LoVo (cell line): ENCODE results near the gene PPBP.

Experiments
- DNase-seq: peaks from one replicate; pipeline ENCODE4 v3.0.0-alpha.2; 2016; ENCODE audit warnings: low spot score

The PPBP gene

GRCh38 chr4:73948291-73948690, 39.7 kb downstream of the PPBP start:
- no peak for DNase-seq

GRCh38 chr4:73947239-73947985, 40.6 kb downstream of the PPBP start:
- DNase-seq = no peak

DNA sequence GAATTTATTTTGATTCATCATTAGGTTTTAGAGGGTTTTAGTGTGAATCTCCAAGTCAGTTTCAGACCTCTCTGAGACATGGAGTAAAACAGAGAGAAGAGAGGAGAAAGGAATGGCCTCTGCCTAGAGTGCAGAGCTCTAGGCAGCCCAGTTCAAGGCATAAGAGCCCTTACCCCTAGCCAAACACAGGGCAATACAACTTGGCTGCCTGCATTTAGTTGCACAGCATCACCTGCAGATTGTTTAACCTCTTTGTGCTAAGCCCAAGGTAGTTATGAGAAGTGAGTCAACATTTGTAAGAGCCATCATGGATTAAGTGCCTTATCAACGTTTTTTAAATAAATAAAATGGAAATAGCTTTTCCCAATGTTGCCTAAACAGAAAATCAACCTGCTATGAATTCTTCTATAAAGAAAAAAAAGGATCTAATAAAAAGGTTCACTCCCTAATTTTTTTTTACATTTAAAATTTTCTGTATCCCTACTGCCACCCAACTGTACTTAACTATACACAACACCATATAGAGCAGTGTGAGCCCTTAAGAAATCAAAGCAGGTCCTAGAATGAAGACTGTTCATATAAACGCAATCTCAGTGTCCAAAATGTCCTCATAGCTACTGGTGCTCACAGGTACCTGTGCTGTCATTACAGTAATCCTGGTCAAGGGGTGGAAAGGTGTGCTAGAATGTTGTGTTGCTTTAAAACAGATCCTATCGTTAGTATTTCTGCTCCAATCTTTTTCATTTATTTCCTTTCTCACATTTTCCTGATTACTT, 42.1 kb downstream of the PPBP start:
- no peak for DNase-seq

GRCh38 chr4:73945140-73945539, 42.9 kb downstream of the PPBP start:
- DNase-seq = no peak

GRCh38 chr4:73944061-73944875, 43.7 kb downstream of the PPBP start:
- DNase-seq = no peak

GRCh38 chr4:73943555-73943954, 44.4 kb downstream of the PPBP start:
- no peak for DNase-seq

- no peak for DNase-seq
Measured at GRCh38 chr4:73936969-73937368, 51.0 kb downstream of the PPBP start.
